ENCODE results near the gene SH3RF3.

The SH3RF3 gene

DNA sequence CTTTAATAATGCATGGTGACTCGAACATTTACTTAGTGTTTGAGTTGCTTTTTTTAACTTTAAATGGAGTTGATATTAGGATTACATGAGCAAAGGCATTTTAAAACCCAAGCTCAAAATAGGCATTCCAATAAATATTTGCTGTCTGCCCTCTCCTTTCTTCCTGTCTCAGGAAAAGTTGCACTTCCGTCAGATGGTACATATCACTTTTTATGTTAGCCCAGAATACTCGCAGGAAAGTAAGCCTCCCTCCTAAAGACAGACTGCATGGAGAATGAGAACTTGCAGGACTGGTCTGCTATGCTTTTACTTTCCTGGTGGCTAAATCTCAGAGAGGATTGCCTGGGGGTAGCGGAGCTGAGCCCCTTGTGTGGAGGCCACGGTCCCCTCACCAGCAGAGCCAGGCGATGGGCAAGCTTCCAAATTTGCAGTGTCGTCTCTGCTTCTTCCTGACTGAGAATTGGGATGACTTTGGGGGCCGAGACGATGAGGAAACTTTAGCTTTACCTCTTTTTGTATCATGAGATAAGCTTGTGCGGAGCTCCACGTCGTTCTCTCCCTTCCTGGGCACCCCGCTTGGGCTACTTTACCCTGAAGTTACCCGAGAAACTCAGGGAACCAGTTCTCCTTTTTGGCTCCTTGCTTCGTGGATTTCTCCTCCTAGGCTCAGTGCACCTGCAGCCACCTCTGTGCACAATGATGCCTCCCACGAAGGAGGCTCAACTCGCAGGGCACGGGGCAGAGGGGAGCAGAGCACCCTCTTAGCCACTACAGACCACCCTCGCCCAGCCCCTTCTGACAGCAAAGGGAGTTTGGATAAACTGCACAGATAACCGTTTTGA lies 223.3 kb downstream of the SH3RF3 start:
- no peak overlapping the region for H3K4me3 ChIP-seq (ENCODE audit: severe bottlenecking)
- no peak overlapping the region for H3K27ac ChIP-seq (ENCODE audit: poor library complexity, severe bottlenecking)
- no peaks in the 10 kb centered on the region for H3K27me3 ChIP-seq (ENCODE audit: insufficient read depth, poor library complexity, severe bottlenecking)
- ATAC-seq (ENCODE audit: low read depth) (no peak), DNase-seq (ENCODE audit: low spot score) (no peak)
- no peak for TF ChIP-seq CTCF (IDR thresholded peaks at IDR 0.05; ENCODE audit: poor library complexity, severe bottlenecking)
- H3K4me1 ChIP-seq (ENCODE audit: insufficient read depth, poor library complexity, severe bottlenecking): peaks cover 5% of the 10 kb centered on the region
- H3K9me3 ChIP-seq (ENCODE audit: severe bottlenecking): no peaks in the 10 kb centered on the region
- no peaks in the 10 kb centered on the region for H3K36me3 ChIP-seq (ENCODE audit: low read depth)

DNA sequence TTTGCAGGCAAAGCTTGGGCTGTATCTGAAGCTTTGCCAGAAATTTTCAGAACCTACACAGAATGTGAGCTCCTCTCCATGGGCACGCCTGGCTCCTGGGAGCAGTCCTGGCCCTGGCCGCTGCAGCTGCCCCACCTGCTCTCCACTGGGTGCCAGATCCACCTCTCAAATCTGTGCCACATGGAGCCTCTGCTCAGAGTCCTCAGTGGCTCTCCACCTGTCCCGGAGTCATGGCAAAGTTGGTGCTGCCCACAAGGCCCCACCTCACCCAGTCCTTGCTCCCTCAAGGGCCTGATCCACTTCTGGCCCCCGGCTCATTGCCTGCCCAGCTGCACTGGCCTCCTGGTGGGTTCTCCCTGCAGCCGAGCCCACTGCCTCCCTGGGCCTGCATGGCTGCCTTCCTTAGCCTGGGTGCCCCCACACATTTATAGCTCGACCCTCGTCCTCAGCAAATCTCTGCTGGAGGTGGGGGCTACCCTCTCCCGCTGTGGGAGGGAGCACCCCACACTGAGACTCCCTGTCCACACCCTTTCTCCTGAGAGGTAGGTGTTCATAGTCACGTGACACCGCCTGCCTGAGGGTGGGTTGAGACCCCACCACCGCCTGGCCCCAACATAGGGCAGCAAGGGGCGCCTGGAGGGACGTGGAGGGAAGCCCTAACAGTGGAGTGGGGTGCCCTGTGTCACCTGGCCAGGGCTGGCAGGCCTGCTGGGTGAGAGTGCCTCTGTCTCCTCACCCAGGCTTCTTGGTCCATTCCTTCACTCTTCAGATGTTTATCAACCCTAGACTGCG lies 224.1 kb downstream of the SH3RF3 start:
- no peaks in the 10 kb centered on the region for H3K36me3 ChIP-seq (ENCODE audit: low read depth)
- ATAC-seq (ENCODE audit: low read depth) (no peak), DNase-seq (ENCODE audit: low spot score) (no peak)
- no peaks in the 10 kb centered on the region for H3K27me3 ChIP-seq (ENCODE audit: insufficient read depth, poor library complexity, severe bottlenecking)
- no peak overlapping the region for H3K27ac ChIP-seq (ENCODE audit: poor library complexity, severe bottlenecking)
- TF ChIP-seq CTCF (IDR thresholded peaks at IDR 0.05; ENCODE audit: poor library complexity, severe bottlenecking): no peak
- H3K9me3 ChIP-seq (ENCODE audit: severe bottlenecking): no peaks in the 10 kb centered on the region
- H3K4me1 ChIP-seq (ENCODE audit: insufficient read depth, poor library complexity, severe bottlenecking): peaks cover 5% of the 10 kb centered on the region
- no peak overlapping the region for H3K4me3 ChIP-seq (ENCODE audit: severe bottlenecking)

- DNase-seq (ENCODE audit: low spot score): peak; percentile 12
- no peaks in the 10 kb centered on the region for H3K9me3 ChIP-seq (ENCODE audit: severe bottlenecking)
- H3K27ac ChIP-seq (ENCODE audit: poor library complexity, severe bottlenecking): no peak overlapping the region
- no peaks in the 10 kb centered on the region for H3K27me3 ChIP-seq (ENCODE audit: insufficient read depth, poor library complexity, severe bottlenecking)
- no peak overlapping the region for H3K4me3 ChIP-seq (ENCODE audit: severe bottlenecking)
- H3K36me3 ChIP-seq (ENCODE audit: low read depth): no peaks in the 10 kb centered on the region
- TF ChIP-seq CTCF (IDR thresholded peaks at IDR 0.05; ENCODE audit: poor library complexity, severe bottlenecking): no peak
- H3K4me1 ChIP-seq (ENCODE audit: insufficient read depth, poor library complexity, severe bottlenecking): peaks cover 5% of the 10 kb centered on the region
- no peak for ATAC-seq (ENCODE audit: low read depth)
Measured at GRCh38 chr2:109353806-109354745, 225.1 kb downstream of the SH3RF3 start.

GRCh38 chr2:109355192-109355843 lies 226.3 kb downstream of the SH3RF3 start:
- Histone ChIP-seq H3K4me1 (ENCODE audit: insufficient read depth, poor library complexity, severe bottlenecking) (peaks cover 5% of the 10 kb centered on the region), H3K4me3 (ENCODE audit: severe bottlenecking) (no peak overlapping the region), H3K27ac (ENCODE audit: poor library complexity, severe bottlenecking) (no peak overlapping the region), H3K27me3 (ENCODE audit: insufficient read depth, poor library complexity, severe bottlenecking) (no peaks in the 10 kb centered on the region), H3K36me3 (ENCODE audit: low read depth) (no peaks in the 10 kb centered on the region), H3K9me3 (ENCODE audit: severe bottlenecking) (no peaks in the 10 kb centered on the region)
- DNase-seq (ENCODE audit: low spot score): peak; percentile 23
- no peak for ATAC-seq (ENCODE audit: low read depth)
- no peak for TF ChIP-seq CTCF (IDR thresholded peaks at IDR 0.05; ENCODE audit: poor library complexity, severe bottlenecking)

Measured in RWPE2 (cell line).